HG03378 (cell line): ENCODE measurements around the gene TOX3.

Experiments used
- ATAC-seq: cut with Tn5 transposase; IDR thresholded peaks from one replicate; pipeline ENCODE4 v1.9.1; 2021; ENCODE audit warnings: mild to moderate bottlenecking, moderate library complexity; ENCODE audit not compliant: unreplicated experiment

Gene TOX3

DNA sequence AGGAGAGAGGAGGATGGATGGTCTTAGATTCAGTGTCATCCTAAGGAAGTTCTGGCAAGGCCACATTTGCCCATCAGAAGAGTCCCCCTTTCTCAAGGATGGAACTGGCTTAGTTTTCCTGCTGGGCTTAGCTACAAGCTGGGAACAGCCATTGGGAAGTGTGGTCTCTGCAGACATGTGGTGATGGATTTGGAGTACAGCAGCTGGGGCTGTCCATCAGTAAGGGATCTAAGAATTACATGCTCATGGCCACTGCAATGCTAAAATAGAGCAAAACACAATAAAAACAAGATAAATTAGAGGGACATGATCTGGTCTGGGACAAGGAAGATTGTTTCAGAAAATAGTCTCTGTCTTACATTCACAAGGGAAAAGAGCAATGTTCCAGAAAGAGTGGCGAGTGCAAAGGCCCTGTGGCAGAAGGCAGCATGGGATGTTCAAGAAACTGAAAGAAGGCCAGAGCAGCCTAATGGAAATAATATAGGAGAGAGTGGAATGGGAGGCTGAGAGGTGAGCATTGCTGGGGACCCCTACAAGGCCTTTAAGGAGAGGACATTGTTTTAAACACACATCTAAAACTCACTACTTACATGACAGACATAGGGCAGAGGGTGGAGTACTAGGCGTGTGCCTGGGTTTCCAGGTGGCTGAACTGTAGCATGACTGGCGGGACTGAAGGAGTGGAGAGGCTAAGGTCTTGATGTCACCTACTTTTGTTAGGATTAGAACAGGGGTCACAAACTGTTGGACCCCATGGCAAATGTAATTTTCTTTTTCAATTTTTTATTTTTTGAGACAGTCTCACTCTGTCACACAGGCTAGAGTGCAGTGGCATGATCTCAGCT is 17.0 kb upstream of the TOX3 start:
- no peak for ATAC-seq

- ATAC-seq: no peak
Observed at GRCh38 chr16:52562770-52563169, 15.8 kb upstream of the TOX3 start.

DNA sequence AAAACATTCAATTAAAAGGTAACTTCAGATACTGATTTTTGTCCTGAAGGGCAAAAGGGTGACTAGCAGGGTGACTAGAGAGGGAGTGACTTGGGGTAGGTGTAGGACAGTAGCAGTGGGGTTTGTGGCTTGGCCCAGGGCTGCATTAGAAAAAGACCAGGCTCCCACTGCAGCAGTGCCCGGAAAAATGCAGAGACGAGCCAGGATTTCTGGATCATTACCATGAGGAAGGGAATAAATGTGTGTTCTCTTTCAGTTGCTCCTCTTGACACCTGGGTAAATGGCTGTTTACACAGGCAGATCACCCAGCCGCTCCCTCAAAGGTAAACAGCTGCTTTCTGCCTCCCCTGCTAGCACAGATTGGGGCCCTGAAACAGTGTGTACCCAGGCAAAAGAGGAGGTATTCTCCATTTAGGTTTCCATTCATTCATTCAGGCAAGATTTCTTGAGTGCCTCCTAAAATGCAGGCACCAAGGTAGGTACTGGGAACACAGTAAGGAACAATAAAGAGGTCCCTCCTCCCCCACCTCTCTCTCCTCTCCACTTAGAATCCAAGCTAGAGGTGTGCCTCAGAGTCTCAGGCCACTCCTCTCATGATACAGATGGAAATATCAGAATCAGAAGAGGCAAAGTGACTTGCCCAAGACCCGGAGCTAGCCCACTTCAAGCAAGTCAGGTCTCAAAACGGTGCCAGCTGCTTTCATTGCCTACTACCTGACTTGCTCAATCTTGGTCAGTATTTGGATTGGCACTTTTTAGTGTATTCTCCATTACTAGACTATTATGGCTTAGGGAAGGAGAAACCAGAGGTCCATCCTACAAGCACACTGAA is 15.2 kb upstream of the TOX3 start:
- ATAC-seq: no peak

- ATAC-seq: no peak
Observed at GRCh38 chr16:52558448-52558847, 11.5 kb upstream of the TOX3 start.

DNA sequence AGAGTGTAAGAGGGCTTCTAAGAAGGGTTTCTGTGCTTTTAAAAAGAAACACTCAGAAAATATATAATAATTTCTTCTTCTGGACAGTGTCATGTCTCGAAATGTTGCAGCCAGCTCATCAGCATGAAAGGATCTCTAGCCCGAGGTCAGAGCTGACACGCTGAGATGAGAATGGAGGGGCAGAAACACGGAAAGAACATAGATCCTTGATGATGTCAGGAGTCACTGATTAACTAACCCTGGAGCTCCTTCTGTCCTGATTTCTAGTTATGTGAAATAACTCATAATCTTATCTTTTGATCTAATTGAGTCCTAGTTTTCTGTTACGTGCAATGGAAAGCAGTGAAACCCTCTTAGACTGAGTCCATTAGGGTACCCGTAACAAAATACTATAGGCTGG is 10.3 kb upstream of the TOX3 start:
- ATAC-seq: no peak

- ATAC-seq: no peak
Observed at GRCh38 chr16:52556083-52556482, 9.1 kb upstream of the TOX3 start.

DNA sequence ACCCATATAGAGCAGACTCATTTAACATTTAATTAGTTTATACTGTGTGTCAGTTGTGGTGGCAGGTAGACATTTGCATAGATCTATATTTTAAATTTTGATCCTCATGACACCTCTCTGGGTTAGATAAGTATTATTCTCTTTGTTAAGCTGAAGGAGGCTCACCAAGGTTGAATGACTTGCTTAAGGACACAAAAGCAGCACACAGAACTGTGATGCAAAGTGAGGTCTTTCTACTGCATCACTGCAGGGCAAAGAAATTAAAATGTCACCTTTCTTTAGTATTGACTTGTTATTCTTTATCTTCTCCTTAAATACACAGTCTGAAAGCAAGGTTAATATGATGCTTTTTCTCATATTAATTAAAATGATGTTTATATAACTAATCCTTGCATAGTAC is 8.6 kb upstream of the TOX3 start:
- no peak for ATAC-seq

- ATAC-seq: no peak
Observed at GRCh38 chr16:52554334-52554733, 7.4 kb upstream of the TOX3 start.

GRCh38 chr16:52553322-52553721 is 6.4 kb upstream of the TOX3 start:
- no peak for ATAC-seq

GRCh38 chr16:52552643-52553042 is 5.7 kb upstream of the TOX3 start:
- no peak for ATAC-seq

GRCh38 chr16:52549011-52549692 is 2.2 kb upstream of the TOX3 start:
- ATAC-seq: no peak

DNA sequence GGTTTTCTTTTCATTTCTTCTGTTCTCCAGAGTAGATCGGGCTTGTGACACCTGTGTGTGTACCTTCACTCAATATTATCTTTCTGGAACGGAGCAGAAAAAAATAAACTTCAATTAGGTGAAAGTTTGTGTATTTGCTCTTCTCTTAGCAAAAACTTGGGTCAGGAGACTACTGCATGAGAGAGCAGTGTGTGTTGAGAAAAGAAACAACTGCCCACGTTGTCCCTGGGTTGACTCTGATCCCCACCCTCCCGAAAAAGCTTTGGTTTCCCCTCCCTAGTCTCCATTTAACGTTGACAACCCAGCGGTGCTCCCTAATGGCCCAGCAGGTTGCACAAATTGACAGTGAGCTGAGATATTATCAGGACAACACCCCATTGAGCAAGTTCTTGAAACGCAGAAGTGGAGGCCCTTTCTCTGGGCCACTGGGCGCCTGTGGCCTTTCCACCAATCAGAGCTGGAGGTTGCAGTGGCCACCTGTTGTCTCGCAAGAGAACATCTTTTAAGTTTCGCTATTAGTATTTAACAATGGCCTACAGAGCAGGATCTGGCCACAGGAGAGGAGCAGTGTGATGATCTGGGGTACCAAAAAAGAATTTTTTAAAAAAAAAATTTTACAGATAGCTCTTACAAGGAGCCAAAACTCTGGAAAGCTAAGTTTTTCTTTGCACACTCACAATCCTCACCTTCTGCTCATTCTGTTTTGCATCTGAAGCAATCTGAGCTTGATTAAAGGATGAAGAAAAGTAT is 1.5 kb upstream of the TOX3 start:
- ATAC-seq: no peak

- ATAC-seq: no peak
Observed at GRCh38 chr16:52547834-52548215, 882 bp upstream of the TOX3 start.

- no peak for ATAC-seq
Observed at GRCh38 chr16:52546291-52547003, 496 bp downstream of the TOX3 start.

- no peak for ATAC-seq
Observed at GRCh38 chr16:52545898-52546266, 1.1 kb downstream of the TOX3 start.

DNA sequence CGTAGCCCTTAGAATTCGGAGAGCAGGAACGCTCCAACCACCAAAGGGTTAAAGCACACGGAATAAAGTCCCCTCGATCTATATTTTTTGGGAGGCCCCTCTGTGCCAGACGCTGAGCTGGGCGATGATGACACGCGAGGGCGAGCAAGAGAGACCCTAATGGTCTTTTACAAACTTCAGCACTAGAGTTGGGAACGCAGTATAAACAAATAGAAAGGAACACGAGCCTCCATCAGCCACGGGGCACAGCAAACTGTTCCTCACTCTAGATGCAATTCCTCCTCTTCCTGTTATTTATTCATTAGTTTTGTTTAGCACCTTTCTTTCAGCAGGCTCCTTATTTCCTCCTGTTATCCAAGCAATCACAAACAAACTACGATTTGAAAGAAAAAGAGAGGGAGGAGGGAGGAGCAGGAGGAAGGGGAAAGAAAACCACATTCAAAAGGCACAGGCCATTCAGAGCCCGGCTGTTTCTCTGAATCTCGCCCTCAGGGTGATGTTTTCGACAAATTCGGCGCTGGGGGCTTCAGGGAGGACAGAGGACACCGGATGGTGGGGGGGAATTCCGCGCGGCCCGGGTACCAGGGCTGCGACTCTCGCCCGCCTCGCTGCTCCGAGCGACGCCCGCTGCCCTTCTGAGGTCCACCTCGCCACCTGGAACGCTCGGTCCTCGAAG is 1.6 kb downstream of the TOX3 start:
- no peak for ATAC-seq

DNA sequence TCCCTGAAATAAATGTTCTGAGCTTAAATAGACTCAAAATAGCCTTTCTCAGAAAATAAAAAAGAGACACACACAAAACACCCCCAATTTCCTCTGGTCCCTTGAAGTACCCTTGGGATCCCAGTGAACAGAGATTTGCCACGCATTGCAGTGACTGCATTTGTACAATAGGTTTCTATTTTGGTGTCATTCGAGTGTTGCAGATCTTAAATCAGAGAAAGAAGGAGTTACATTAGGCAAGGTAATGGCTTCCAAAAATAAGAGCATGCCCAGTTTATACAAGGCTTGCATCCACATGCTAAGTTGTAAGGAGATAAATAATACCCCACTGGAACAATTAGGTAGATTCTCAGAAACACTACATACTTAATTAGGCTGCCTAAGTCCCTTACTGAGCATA is 2.2 kb downstream of the TOX3 start:
- ATAC-seq: no peak

GRCh38 chr16:52543654-52544053 is 3.3 kb downstream of the TOX3 start:
- ATAC-seq: no peak

GRCh38 chr16:52540910-52541309 is 6.0 kb downstream of the TOX3 start:
- no peak for ATAC-seq

DNA sequence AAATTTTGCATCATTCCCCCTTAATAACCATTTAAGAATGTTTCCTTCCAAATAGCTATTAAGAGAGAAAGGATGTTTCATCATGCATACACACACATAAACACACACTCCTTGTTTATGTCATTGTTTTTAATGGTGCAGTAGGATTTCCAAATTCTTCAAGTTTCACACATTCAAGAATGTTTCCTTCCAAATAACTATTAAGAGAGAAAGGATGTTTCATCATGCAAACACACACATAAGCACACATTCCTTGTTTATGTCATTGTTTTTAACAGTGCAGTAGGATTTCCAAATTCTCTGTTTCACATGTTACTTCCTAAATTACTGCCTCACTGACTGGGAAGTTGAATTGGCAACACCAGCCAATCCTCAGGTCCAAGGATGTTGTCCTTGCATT is 7.8 kb downstream of the TOX3 start:
- ATAC-seq: no peak
